ENCODE results near the gene DLGAP1.

GRCh38 chr18:4211111-4211837, 243.8 kb downstream of the DLGAP1 start:
- TF ChIP-seq CTCF (IDR thresholded peaks at IDR 0.05) (no peak), POLR2A (IDR thresholded peaks at IDR 0.05) (no peak)

Measured in testis (tissue), 2 donors.